ENCODE data around the gene TSEN54.
"Not testable (repeated sequence)": the region's sequence is repeated elsewhere in the genome, so short reads cannot be mapped to it uniquely, and the experiment has no call there.

The TSEN54 gene

GRCh38 chr17:75505640-75506039, 10.7 kb upstream of the TSEN54 start:
- no peak for DNase-seq

GRCh38 chr17:75506134-75506533, 10.2 kb upstream of the TSEN54 start:
- DNase-seq = no peak

- no peak for DNase-seq
Measured at GRCh38 chr17:75506888-75507287, 9.4 kb upstream of the TSEN54 start.

GRCh38 chr17:75507733-75508719, 8.3 kb upstream of the TSEN54 start:
- no peak for DNase-seq

GRCh38 chr17:75508931-75509361, 7.4 kb upstream of the TSEN54 start:
- no peak for DNase-seq

- no peak for DNase-seq
Measured at GRCh38 chr17:75509528-75510258, 6.6 kb upstream of the TSEN54 start.

- no peak for DNase-seq
Measured at GRCh38 chr17:75511270-75511609, 5.1 kb upstream of the TSEN54 start.

- DNase-seq = no peak
Measured at GRCh38 chr17:75511610-75512575, 4.4 kb upstream of the TSEN54 start.

GRCh38 chr17:75512926-75513640, 3.2 kb upstream of the TSEN54 start:
- no peak for DNase-seq

GRCh38 chr17:75513641-75514000, 2.7 kb upstream of the TSEN54 start:
- DNase-seq = no peak

- DNase-seq = no peak
Measured at GRCh38 chr17:75514299-75514918, 1.9 kb upstream of the TSEN54 start.

- no peak for DNase-seq
Measured at GRCh38 chr17:75514919-75515495, 1.3 kb upstream of the TSEN54 start.

- peak; percentile 91 for DNase-seq
Measured at GRCh38 chr17:75515496-75516254, 653 bp upstream of the TSEN54 start, which contains the start of gene CASKIN2. CASKIN2 (minus strand) TSS chr17:75515537; CDS start chr17:75513804, 1,733 bp downstream.

- peak; percentile 43 for DNase-seq
Measured at GRCh38 chr17:75516619-75517296, 430 bp downstream of the TSEN54 start.

GRCh38 chr17:75517297-75517865, 1.1 kb downstream of the TSEN54 start:
- DNase-seq = peak; percentile 63

GRCh38 chr17:75518201-75518600, 1.9 kb downstream of the TSEN54 start:
- DNase-seq = no peak

- DNase-seq = no peak
Measured at GRCh38 chr17:75518983-75519537, 2.7 kb downstream of the TSEN54 start.

- DNase-seq = not testable (repeated sequence)
Measured at GRCh38 chr17:75520413-75520812, 4.1 kb downstream of the TSEN54 start.

- no peak for DNase-seq
Measured at GRCh38 chr17:75521290-75521689, 5.0 kb downstream of the TSEN54 start.

Data from activated CD4-positive, alpha-beta T cell treated with anti-CD3 and anti-CD28 coated beads for 48 hours (primary cell).